ENCODE data around the gene CRHBP. TPM values are rescaled to one million over a fixed set of nuclear protein-coding genes. Genes with fewer than 3 reads are reported as not detected.

CRHBP gene
- total and polyA plus RNA-seq, 7 donors: 0.31 to 3.2 (median 0.92) TPM; not detected in 2

- intact Hi-C loops (cut with DNase I): no loop called here
- H3K4me3 ChIP-seq: no peak overlapping the region
These were observed 50.4 kb downstream of the CRHBP start for GRCh38 chr5:77003246-77003645.

GRCh38 chr5:77006124-77006523 lies 53.3 kb downstream of the CRHBP start:
- no peak for TF ChIP-seq POLR2AphosphoS5 (IDR thresholded peaks at IDR 0.05)
- TF ChIP-seq EP300 (IDR thresholded peaks at IDR 0.05): no peak
- TF ChIP-seq POLR2A (IDR thresholded peaks at IDR 0.05): no peak
- no peak for TF ChIP-seq CTCF (IDR thresholded peaks at IDR 0.05)
- no peak overlapping the region for H3K4me3 ChIP-seq
- H3K27me3 ChIP-seq: no peaks in the 10 kb centered on the region
- intact Hi-C loops (cut with DNase I): no loop called here
- no peaks in the 10 kb centered on the region for H3K36me3 ChIP-seq
- no peak overlapping the region for H3K27ac ChIP-seq
- no peaks in the 10 kb centered on the region for H3K9me3 ChIP-seq
- H3K4me1 ChIP-seq: no peaks in the 10 kb centered on the region
- DNase-seq: no peak
- 73 to 81% methylated on average over 2 of the region's 2 CpGs for WGBS, 2 donors

More at GRCh38 chr5:77003246-77003645, 50.4 kb downstream of the CRHBP start:
- TF ChIP-seq POLR2AphosphoS5 (IDR thresholded peaks at IDR 0.05) (no peak), POLR2A (IDR thresholded peaks at IDR 0.05) (no peak), CTCF (IDR thresholded peaks at IDR 0.05) (no peak), EP300 (IDR thresholded peaks at IDR 0.05) (no peak)
- DNase-seq: no peak
- no peaks in the 10 kb centered on the region for H3K9me3 ChIP-seq
- H3K4me1 ChIP-seq: no peaks in the 10 kb centered on the region
- H3K27ac ChIP-seq: no peak overlapping the region
- WGBS, 2 donors: 55 to 71% methylated on average over 1 of the region's 1 CpG
- no peaks in the 10 kb centered on the region for H3K36me3 ChIP-seq
- peaks cover 0 to 4% (median 0%) of the 10 kb centered on the region in 3 donors for H3K27me3 ChIP-seq

- WGBS, 2 donors: 48 to 54% methylated on average over 3 of the region's 3 CpGs
- Histone ChIP-seq H3K9me3 (no peaks in the 10 kb centered on the region), H3K4me1 (no peaks in the 10 kb centered on the region), H3K27me3 (no peaks in the 10 kb centered on the region), H3K4me3 (no peak overlapping the region), H3K27ac (no peak overlapping the region), H3K36me3 (no peaks in the 10 kb centered on the region)
- TF ChIP-seq CTCF (IDR thresholded peaks at IDR 0.05) (no peak), POLR2AphosphoS5 (IDR thresholded peaks at IDR 0.05) (no peak), POLR2A (IDR thresholded peaks at IDR 0.05) (no peak), EP300 (IDR thresholded peaks at IDR 0.05) (no peak)
- intact Hi-C loops (cut with DNase I): no loop called here
- DNase-seq: no peak
These were observed 55.6 kb downstream of the CRHBP start for GRCh38 chr5:77008413-77008812.

- no peaks in the 10 kb centered on the region for H3K36me3 ChIP-seq
- H3K9me3 ChIP-seq: no peaks in the 10 kb centered on the region
- H3K4me1 ChIP-seq: no peaks in the 10 kb centered on the region
- no peak for DNase-seq
- H3K4me3 ChIP-seq: no peak overlapping the region
- no peak overlapping the region for H3K27ac ChIP-seq
- no peaks in the 10 kb centered on the region for H3K27me3 ChIP-seq
- 92 to 93% methylated on average over 5 of the region's 5 CpGs for WGBS, 2 donors
- intact Hi-C loops (cut with DNase I): no loop called here
- TF ChIP-seq CTCF (IDR thresholded peaks at IDR 0.05) (no peak), EP300 (IDR thresholded peaks at IDR 0.05) (no peak)
These were observed 57.4 kb downstream of the CRHBP start for GRCh38 chr5:77010243-77010642.

- no peaks in the 10 kb centered on the region for H3K4me1 ChIP-seq
- H3K36me3 ChIP-seq: no peaks in the 10 kb centered on the region
- intact Hi-C loops (cut with DNase I): no loop called here
- no peaks in the 10 kb centered on the region for H3K27me3 ChIP-seq
- no peak overlapping the region for H3K27ac ChIP-seq
- no peak overlapping the region for H3K4me3 ChIP-seq
- DNase-seq: no peak
- TF ChIP-seq CTCF (IDR thresholded peaks at IDR 0.05) (no peak), EP300 (IDR thresholded peaks at IDR 0.05) (no peak), POLR2AphosphoS5 (IDR thresholded peaks at IDR 0.05) (no peak), POLR2A (IDR thresholded peaks at IDR 0.05) (no peak)
- WGBS, 2 donors: 91 to 92% methylated on average over 5 of the region's 5 CpGs
- no peaks in the 10 kb centered on the region for H3K9me3 ChIP-seq
These were observed 58.7 kb downstream of the CRHBP start for GRCh38 chr5:77011498-77011897.
